Measurements from ENCODE around the gene ULK4.

DNA sequence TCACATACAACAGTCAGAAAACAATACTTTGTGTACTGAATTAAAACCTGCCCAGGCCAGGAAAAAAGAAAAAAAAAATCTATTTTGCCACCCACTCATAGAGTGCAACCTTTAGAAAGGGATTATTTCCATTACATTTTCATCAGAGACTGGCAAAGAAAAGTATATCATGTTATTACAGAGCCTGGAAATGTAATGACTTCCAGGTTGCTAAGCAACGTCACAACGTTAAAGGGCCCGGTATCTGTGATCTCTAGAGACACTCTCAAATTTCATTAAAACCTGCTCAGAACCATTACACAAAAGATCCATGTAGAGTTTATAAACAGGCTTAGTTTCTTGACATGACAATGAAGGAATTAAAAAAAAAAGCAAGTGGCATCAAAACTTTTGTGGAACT lies 592.1 kb downstream of the ULK4 start:
- TF ChIP-seq, protein P1, sequence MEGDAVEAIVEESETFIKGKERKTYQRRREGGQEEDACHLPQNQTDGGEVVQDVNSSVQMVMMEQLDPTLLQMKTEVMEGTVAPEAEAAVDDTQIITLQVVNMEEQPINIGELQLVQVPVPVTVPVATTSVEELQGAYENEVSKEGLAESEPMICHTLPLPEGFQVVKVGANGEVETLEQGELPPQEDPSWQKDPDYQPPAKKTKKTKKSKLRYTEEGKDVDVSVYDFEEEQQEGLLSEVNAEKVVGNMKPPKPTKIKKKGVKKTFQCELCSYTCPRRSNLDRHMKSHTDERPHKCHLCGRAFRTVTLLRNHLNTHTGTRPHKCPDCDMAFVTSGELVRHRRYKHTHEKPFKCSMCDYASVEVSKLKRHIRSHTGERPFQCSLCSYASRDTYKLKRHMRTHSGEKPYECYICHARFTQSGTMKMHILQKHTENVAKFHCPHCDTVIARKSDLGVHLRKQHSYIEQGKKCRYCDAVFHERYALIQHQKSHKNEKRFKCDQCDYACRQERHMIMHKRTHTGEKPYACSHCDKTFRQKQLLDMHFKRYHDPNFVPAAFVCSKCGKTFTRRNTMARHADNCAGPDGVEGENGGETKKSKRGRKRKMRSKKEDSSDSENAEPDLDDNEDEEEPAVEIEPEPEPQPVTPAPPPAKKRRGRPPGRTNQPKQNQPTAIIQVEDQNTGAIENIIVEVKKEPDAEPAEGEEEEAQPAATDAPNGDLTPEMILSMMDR (conservative IDR thresholded peaks at IDR 0.05; ENCODE audit: low read length), result no peak
- TF ChIP-seq EZH2phosphoT487 (IDR thresholded peaks at IDR 0.05; ENCODE audit: borderline replicate concordance), result no peak
